Measurements from ENCODE around the gene ADCY4. TPM values are rescaled to one million over a fixed set of nuclear protein-coding genes. Genes with fewer than 3 reads are reported as not detected.

ADCY4 gene
- total RNA-seq, 1 donor from 2014 or later = 4.3 TPM

DNA sequence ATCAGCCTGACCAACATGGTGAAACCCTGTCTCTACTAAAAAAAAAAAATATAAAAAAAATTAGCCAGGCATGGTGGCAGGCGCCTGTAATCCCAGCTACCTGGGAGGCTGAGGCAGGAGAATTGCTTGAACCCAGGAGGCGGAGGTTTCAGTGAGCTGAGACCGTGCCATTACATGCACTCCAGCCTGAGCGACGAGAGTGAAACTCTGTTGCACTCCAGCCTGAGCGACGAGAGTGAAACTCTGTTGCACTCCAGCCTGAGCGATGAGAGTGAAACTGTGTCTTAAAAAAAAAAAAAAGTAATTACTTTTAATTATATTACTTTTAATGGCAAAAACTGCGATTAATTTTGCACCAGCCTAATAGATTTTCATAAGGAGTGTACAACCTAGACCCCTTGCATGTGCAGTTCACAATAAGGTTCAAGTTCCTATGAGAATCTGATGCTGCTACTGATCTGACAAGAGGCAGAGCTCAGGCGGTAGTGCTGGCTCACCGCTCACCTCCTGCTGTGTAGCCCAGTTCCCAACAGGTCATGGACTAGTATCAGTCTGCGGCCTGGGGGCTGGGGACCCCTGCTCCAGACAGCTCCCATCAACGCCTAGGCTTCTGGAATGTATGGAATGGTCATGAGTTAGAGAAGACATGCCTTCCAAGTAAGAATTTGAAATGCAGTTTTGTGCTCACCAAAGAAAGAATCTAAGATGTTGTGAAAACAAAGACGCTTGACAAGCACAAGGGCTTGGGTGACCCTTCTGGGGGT lies 13.5 kb downstream of the ADCY4 start:
- intact Hi-C loops (cut with micrococcal nuclease) = no loop called here

DNA sequence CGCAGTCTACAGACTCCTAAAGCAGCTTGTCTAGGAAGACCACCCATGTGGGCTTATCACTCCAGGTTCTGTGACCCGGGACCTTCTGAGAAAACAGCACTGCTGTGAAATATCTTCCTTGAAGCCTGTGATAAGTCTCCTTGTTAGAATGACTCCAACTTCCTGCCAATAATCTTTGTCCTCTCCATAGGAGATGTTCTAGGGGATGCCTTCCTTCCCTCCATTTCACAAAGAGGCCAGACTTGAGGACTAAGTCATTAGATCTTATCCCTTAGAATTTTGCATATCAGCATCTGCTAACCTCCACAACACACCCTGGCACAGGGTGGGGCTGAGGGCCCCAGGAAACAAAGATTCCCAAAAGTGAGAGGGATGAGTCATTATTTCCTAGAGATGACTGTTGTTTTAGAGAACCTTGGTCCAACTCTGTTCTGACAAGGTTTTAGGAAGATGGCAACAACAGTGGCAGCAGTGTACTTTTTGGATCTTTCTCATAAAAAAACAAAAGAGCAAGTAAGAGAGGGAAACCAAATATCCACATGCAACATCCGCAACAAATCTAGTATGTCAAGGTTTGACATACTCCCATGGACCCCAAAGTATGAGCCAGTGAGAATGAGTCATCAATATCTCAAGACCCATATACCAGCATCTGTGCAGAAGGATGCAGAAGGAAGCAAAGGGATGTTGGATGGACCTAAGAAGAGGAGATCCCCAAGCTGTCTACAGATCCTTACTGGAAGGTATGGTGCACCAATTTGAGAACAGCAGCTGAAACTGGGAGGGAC lies 17.5 kb downstream of the ADCY4 start:
- intact Hi-C loops (cut with micrococcal nuclease) = no loop called here

DNA sequence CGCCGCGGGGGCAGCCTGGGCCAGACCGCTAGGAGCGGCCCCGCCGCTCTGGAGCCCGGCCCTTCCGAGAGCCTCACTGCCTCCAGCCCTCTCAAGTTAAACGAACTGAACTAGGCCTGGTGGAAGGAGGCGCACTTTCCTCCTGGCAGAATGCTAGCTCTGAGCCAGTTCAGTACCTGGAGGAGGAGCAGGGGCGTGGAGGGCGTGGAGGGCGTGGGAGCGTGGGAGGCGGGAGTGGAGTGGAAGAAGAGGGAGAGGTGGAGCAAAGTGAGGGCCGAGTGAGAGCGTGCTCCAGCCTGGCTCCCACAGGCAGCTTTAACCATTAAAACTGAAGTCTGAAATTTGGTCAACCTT lies 18.3 kb downstream of the ADCY4 start:
- intact Hi-C loops (cut with micrococcal nuclease) = no loop called here

DNA sequence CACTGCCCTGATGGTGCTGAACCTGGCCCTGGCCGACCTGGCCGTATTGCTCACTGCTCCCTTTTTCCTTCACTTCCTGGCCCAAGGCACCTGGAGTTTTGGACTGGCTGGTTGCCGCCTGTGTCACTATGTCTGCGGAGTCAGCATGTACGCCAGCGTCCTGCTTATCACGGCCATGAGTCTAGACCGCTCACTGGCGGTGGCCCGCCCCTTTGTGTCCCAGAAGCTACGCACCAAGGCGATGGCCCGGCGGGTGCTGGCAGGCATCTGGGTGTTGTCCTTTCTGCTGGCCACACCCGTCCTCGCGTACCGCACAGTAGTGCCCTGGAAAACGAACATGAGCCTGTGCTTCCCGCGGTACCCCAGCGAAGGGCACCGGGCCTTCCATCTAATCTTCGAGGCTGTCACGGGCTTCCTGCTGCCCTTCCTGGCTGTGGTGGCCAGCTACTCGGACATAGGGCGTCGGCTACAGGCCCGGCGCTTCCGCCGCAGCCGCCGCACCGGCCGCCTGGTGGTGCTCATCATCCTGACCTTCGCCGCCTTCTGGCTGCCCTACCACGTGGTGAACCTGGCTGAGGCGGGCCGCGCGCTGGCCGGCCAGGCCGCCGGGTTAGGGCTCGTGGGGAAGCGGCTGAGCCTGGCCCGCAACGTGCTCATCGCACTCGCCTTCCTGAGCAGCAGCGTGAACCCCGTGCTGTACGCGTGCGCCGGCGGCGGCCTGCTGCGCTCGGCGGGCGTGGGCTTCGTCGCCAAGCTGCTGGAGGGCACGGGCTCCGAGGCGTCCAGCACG lies 18.9 kb downstream of the ADCY4 start:
- intact Hi-C loops (cut with micrococcal nuclease) = no loop called here

DNA sequence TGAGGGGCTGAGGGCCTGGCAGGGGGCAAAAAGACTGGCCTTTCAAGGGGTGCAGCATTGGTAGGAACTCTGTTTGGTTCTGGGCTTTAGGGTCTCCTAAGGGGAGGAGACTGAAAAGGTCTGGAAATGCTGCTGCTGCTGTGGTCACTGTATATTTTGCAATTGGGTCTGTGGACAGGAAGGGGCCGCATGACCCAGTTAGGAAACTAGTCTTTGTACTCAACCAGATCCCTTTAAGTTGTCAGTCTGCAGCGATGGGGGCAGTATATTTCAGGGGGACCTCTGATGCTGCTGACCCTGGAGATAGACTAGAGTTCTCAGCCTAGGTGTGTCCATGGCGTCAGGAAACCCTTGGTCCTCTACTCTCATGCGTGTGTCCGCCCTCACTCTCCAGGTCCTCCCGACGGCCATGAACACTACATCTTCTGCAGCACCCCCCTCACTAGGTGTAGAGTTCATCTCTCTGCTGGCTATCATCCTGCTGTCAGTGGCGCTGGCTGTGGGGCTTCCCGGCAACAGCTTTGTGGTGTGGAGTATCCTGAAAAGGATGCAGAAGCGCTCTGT lies 19.5 kb downstream of the ADCY4 start:
- intact Hi-C loops (cut with micrococcal nuclease) = no loop called here

DNA sequence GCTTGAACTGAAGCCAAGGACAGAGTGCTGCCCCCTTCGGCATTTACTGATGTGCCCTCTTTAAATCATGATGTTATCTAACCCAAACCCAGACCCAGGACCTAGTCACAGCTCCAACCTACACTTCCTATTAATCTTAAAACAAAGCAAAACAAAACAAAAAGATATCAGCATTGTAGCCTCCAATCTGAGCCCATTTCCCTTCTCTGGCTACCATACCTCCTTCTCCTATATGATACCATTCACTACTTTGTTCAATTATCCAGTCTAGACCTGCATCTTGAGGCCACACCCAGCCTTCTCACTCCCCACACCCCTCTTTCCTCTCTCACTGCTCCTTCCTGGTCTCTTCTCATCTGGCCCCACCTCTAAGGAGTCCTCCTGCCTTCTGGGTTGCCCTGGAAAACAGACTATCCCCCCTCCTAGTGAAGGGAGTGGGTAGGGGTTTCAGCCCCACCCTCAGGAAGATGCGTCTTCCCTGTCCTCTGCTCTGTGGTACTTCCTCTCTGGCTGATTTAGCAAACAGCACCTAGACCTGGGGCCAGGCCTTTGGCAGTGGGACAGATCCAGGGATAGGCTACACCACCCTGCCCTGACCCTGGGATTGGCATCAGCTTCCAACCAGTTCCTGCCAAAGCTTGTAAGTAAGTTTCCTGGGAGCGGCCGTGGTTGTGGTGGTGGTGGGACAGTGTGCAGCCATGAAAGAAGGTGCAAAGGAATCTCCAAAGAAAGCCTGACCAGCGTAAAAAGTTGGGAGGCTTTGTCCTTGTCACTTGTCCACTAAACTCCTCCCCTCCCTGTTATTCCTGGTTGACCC lies 20.3 kb downstream of the ADCY4 start:
- intact Hi-C loops (cut with micrococcal nuclease) = loop anchor here (5.0 kb wide), 1 partner anchor 197 kb away; no protein-coding TSS in a partner anchor

DNA sequence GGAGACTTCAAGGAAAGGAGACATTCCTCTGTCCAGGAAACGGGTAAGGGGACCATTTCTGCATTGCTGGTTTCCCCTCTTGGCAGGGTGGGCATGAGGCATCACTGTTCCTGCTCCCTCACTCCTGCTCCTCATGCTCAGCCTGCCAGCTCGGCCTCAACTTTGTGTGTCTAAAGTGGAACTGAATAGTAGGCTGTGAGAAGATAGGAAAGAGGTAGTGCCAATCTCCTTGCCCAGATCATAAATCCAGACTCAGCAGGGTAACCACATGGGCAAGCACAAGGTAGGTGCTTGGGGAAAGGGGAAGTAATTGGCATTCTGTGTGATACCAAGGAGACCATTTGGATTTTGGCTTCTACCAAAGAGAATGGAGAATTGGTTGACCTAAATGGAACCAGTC lies 21.0 kb downstream of the ADCY4 start:
- intact Hi-C loops (cut with micrococcal nuclease) = loop anchor here (5.0 kb wide), 1 partner anchor 197 kb away; no protein-coding TSS in a partner anchor

DNA sequence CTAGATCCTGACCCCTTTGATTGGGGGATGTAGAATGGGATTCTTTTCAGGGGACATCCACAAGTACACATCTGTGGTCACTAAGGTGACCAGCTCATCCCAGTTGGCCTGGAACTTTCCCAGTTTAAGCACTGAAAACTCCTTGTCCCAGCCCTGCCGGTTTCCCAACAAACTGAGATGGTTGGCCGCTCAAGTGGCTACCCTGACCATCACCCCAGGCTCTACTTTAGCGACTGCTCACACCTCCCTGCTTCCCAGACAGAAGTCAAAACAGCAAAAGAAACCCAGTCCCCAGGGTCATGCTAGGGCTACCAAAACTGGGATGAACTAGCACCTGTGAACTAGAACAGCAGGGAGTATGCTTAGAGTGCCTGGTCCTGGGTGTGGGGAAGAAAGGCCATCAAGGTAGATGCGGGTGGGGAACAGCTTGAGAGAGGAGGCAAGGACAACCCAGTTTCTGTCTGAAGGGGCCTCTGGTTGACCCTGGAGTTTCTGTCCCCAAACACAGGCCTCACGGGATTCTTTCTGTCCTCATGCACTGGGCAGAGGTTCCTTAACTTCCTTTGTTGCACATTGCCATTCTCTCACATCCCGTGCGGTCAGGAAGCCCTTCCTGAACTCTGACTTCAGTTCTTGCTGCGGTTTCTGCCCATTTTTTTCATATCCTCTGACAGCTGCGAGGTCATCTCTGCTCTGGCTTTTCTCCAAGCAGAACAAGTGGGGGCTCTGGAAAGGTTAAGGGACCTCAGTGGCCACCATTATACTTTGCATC lies 21.9 kb downstream of the ADCY4 start:
- intact Hi-C loops (cut with micrococcal nuclease) = loop anchor here (5.0 kb wide), 1 partner anchor 196 kb away; no protein-coding TSS in a partner anchor

DNA sequence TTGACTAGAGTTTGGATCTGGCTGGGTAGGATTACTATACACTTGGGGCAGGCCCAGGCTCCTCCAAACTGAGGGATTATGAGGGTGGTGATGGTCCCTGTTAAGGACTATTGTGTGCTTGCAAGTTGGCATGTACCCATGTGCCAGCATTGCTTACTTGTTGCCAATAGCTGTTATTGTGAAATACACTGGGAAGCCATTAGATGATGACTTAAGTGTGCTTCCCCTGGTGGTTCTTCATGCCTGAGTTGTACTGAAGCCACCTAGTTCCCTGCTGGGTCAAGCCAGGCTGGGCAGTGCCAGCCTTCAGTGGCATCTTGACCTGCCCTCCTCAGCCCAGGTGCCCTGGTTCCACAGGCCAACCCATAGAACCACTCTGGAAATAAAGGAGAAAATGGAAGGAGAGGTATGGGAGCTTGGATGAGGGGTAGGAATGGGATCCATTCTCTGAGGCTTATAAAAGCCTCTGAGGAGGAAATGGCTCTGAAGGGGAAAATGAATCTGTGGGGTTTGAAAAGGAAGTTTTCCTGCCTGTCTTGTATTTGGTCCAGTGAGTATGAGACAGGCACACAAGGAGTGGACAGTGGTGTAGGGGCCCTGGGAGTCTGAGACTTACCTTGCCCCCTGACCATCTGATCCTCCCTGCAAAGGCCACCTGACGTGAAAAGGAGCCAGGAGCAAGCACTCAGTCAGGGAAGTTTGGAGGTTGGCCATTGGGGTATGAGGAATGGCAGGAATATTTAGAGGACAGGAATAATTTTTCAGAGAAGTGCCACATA lies 22.8 kb downstream of the ADCY4 start:
- intact Hi-C loops (cut with micrococcal nuclease) = loop anchor here (5.0 kb wide), 1 partner anchor 195 kb away; no protein-coding TSS in a partner anchor

DNA sequence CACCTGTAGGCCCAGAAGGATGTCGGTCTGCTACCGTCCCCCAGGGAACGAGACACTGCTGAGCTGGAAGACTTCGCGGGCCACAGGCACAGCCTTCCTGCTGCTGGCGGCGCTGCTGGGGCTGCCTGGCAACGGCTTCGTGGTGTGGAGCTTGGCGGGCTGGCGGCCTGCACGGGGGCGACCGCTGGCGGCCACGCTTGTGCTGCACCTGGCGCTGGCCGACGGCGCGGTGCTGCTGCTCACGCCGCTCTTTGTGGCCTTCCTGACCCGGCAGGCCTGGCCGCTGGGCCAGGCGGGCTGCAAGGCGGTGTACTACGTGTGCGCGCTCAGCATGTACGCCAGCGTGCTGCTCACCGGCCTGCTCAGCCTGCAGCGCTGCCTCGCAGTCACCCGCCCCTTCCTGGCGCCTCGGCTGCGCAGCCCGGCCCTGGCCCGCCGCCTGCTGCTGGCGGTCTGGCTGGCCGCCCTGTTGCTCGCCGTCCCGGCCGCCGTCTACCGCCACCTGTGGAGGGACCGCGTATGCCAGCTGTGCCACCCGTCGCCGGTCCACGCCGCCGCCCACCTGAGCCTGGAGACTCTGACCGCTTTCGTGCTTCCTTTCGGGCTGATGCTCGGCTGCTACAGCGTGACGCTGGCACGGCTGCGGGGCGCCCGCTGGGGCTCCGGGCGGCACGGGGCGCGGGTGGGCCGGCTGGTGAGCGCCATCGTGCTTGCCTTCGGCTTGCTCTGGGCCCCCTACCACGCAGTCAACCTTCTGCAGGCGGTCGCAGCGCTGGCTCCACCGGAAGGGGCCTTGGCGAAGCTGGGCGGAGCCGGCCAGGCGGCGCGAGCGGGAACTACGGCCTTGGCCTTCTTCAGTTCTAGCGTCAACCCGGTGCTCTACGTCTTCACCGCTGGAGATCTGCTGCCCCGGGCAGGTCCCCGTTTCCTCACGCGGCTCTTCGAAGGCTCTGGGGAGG lies 23.9 kb downstream of the ADCY4 start, which contains the start of gene LTB4R:
LTB4R (plus strand) TSS at position 857 of the 959 bp plus-strand sequence. CDS start 4,150 bp downstream, outside the sequence.
- intact Hi-C loops (cut with micrococcal nuclease) = loop anchor here (5.0 kb wide), 1 partner anchor 194 kb away; no protein-coding TSS in a partner anchor

DNA sequence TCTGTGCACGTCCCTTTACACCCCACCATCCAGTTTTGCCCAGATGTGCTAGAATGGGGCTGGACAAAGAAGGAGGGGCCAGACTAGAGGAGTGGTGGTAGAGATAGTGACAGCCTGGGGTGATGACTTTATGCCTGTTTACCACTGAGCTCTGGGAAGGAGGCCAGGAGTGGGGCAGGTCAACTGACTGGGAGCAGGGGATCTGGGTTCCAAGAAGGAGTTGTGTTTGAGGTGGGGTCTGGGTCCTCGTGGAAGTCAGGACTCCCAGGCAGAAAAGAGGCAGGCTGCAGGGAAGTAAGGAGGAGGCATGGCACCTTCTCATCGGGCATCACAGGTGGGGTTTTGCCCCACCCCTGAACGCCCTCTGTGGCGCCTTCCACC lies 24.6 kb downstream of the ADCY4 start:
- intact Hi-C loops (cut with micrococcal nuclease) = loop anchor here (5.0 kb wide), 1 partner anchor 193 kb away; no protein-coding TSS in a partner anchor

DNA sequence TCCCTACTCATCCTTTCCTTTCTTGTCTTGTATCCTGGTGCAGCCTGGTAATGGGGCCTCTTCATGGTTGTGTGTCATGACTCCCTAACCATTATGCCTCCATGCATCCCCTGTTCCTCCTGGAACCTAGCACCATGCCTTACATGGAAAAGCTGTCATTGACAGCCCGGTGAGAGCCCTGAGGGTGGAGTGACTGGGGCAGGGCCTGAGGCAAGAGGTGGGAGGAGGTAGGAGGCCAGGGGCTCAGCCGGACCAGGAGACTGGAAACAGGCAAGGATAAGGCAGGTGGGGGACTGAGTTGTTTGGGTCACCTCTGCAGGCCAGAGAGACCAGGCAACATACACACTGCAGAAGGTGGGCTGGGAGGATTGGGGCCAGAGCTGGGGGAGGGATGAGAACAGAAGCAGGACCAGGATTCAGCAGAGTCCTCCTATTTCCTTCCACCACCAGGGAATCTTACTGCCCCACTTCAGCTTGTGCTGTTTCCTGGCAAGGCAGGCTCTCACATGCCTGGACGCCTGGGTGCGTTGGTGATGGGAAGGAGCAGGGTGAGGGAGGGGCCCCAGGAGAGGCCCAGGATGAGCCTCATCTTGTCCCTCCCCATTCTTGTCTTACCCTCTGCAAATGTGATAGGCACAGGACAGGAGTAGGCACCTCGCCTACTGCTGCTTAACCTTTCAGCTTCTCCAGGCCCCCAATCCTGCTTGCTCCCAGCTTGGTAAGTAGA lies 25.2 kb downstream of the ADCY4 start, which contains the start of gene LTB4R2:
LTB4R2 (plus strand) TSS at position 603 of the 727 bp plus-strand sequence. CDS start 525 bp downstream, outside the sequence.
- intact Hi-C loops (cut with micrococcal nuclease) = loop anchor here (5.0 kb wide), 1 partner anchor 192 kb away; no protein-coding TSS in a partner anchor

DNA sequence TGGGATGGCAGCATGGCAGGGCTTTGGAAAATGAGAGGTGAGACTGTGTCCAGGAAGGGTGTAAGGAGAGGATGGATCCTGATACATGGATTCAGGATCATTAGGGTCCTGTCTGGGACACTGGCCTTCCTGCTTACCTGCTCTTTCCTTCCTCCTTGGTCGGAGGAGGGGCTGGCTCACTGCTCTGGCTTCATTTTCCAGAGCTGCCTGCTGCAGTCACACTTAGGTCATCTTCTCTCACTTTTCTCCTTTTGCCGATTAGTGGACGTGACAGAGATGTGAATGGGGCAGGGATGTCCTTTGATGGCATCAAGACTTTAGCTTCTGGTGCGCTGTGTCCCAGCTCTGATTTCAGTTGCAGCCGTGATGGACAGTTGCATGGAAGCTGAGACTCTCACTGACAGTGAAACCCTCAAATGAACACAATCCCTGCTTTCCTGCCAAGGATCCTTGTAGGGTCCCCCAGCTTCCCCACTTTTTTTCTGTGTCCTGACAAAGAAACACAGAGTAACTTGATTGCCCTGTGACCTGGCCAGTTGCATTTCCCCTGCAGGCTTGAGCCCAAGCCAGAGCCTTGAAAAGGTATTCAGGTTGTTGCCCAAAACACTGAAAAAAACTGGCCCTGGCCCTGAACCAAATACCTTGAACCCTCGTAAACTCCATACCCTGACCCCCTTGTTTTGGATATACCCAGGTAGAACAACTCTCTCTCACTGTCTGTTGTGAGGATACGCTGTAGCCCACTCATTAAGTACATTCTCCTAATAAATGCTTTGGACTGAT lies 26.3 kb downstream of the ADCY4 start:
- intact Hi-C loops (cut with micrococcal nuclease) = loop anchor here (1.0 kb wide), 6 partner anchors 9 to 128 kb away; partner anchors contain the start of genes DHRS1, NOP9, RABGGTA and TINF2

DNA sequence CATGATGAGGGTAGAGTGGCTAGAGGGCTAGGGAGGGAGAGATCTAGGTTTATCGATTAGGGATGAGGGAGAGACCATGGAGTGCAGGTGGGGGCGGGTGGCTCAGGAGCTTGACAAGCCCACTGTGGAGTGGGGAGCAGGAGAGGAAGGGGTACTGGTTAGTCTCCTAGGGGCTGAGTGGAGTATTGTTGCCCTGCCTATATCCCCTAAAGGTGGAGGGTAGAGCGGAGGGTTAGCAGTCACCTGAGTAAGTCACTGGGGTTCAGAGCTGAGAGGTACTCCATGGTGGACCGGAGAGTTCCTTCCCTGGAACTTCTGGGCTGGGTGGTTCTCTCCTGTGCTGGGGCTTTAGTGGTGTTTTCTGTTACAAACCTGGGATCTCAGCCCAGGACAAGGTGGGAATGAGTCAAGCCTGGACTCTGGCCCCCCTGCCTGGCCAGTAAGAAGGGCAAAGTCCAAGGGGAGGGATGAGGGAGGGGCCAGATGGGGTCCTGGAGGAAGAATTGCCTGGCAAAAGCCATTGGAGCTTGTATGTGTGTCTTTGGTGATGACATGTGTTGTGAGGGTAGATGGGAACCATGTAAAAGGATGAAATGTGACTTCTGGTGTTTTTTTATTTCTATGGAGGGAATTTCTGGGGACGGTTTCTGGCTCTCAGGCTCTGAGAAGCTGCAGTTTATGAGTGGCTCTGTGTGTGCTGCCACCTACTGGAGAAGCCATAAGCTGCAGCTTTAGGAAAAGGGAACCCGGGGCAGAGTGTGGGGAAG lies 27.1 kb downstream of the ADCY4 start, which contains the start of gene CIDEB:
CIDEB (minus strand) TSS at position 403 of the 767 bp plus-strand sequence; CDS start at position 284, 119 bp downstream.
- intact Hi-C loops (cut with micrococcal nuclease) = loop anchor here (1.0 kb wide), 6 partner anchors 8 to 129 kb away; partner anchors contain the start of genes DHRS1, NOP9, RABGGTA and TINF2

DNA sequence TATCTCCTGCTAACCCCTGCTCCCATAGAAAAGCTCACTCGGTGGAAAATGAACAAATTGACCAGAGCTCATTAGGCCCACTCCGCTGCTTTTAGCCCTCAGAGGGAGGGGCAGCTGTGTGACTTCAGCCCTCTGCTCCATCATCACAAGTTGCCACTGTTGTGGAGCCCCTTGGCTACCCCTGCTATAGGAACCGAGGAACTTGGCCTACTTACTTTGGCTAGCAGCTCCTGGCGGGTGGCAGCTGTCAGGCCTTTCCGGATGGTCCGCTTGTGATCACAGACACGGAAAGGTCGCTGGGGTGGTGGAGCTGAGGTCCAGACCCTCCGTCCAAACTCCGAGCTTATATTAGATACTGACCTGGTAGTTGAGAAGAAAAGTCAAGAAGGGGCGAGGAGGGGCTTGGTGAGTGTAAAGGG lies 27.7 kb downstream of the ADCY4 start:
- intact Hi-C loops (cut with micrococcal nuclease) = no loop called here
